ENCODE results near the gene SHB.

- TF ChIP-seq POLR2A (IDR thresholded peaks at IDR 0.05) (no peak), CTCF (IDR thresholded peaks at IDR 0.05) (no peak)
These were observed 141.9 kb downstream of the SHB start for GRCh38 chr9:37927132-37927531.
